GM12891 (cell line): ENCODE results near the gene LGALS9.
"Not testable (repeated sequence)": the region's sequence is repeated elsewhere in the genome, so short reads cannot be mapped to it uniquely, and the experiment has no call there.

Experiments used
- DNase-seq: peaks from one replicate; pipeline ENCODE4 v3.0.0; 2011; ENCODE audit warnings: low spot score; ENCODE audit not compliant: insufficient read length
- FAIRE-seq: peaks from 2 replicates; lab custom pipeline; 2011; peaks lifted over from hg19 to GRCh38; lab: Jason Lieb, UNC
- PAX5 ChIP-seq: IDR thresholded peaks from 2 replicates; pipeline ENCODE4 v1.6.1; 2011; ENCODE audit warnings: low read length, moderate library complexity, mild to moderate bottlenecking; ENCODE audit not compliant: insufficient read depth, severe bottlenecking
- POLR2A ChIP-seq: IDR thresholded peaks from 2 replicates; pipeline ENCODE4 v1.6.1; 2011; ENCODE audit warnings: low read depth, low read length, control low read depth
- POLR2AphosphoS5 ChIP-seq: IDR thresholded peaks from 2 replicates; pipeline ENCODE4 v1.6.1; 2011; ENCODE audit warnings: low read depth, low read length, control low read depth
- POU2F2 ChIP-seq: IDR thresholded peaks from 2 replicates; pipeline ENCODE4 v1.6.1; 2011; ENCODE audit warnings: low read depth, mild to moderate bottlenecking, control low read depth, low read length, moderate library complexity
- SPI1 ChIP-seq: IDR thresholded peaks from 2 replicates; pipeline ENCODE4 v1.6.1; 2011; ENCODE audit warnings: low read depth, low read length, control low read depth
- TAF1 ChIP-seq: IDR thresholded peaks from 2 replicates; pipeline ENCODE4 v1.6.1; 2011; ENCODE audit warnings: low read depth, low read length, control low read depth

LGALS9 gene

GRCh38 chr17:27627514-27627913 lies 3.5 kb upstream of the LGALS9 start:
- FAIRE-seq: no peak
- no peak for TF ChIP-seq POU2F2
- no peak for TF ChIP-seq SPI1
- TF ChIP-seq POLR2AphosphoS5: no peak
- TF ChIP-seq POLR2A: no peak
- no peak for DNase-seq

- TF ChIP-seq PAX5: no peak
- no peak for TF ChIP-seq POLR2AphosphoS5
- no peak for TF ChIP-seq SPI1
- TF ChIP-seq POLR2A: no peak
- TF ChIP-seq POU2F2: no peak
- TF ChIP-seq TAF1: no peak
- FAIRE-seq: no peak
- no peak for DNase-seq
Measured at GRCh38 chr17:27628376-27628775, 2.6 kb upstream of the LGALS9 start.

DNA sequence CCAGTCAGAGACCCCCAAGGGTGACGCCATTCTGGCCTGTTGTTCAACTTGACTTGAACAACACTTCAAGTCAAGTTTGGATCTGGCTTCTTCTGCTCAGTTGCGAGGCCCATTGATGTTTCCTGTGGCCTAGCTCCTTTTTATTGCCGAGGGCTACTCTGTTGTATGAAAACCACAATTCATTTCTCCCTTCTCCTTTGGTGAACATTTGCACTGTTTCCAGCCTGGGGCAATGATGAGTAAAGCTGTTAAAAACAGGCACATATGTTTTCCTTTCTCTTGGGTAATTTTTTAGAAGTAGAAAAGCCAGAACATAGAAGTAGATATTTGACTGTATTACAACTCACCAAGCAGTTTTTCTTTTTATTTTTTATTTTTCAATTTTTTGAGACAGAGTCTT lies 1.7 kb upstream of the LGALS9 start:
- FAIRE-seq, DNase-seq: not testable (repeated sequence)

GRCh38 chr17:27631411-27631760 lies 398 bp downstream of the LGALS9 start:
- DNase-seq: no peak
- FAIRE-seq: peak; percentile 67
- TF ChIP-seq POU2F2 (no peak), PAX5 (no peak), POLR2AphosphoS5 (peak; percentile 5; the same call in 1 of the 2 replicates)

DNA sequence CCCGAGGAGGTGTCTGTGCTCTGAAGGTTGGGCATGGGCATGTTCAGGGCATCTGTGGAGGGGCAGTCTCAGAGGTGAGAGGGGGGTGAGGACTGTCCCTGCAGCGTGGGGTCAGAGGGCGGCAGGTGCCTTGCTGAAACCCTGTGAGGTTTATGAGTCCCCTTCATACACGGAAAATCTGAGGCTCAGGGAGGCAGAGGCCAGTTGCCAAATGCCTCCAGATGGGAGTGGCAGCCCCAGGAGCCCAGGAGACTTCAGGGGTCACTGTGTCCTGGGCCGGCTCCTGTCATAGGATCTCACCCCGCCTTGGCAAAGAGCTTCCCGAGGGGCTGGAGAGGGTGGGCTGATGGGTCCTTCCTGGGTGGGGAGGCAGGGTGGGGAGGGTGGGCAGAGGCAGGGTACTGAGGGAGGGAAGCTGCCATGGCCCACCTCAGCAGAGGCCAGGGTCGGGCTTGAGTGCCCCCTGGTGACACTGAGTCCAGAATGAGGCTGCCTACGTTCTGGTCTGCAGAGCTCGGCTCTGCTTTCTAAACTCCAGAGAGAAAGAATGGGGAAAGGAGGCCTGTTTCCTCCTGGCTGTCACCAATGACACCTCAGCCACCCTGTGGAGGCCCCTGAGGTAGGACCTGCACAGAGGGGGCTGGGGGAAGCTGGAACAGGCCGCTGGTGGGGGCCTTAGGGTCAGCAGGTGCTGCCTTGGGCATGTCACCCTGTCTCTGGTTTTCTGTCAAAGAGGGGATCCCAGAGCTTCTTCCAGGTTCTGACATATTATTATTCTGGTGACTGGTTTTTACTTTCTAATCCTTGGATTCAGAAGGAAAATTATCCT lies 1.1 kb downstream of the LGALS9 start:
- no peak for DNase-seq
- TF ChIP-seq TAF1 (no peak), POLR2A (no peak), POU2F2 (no peak)
- FAIRE-seq: no peak

- FAIRE-seq, DNase-seq: not testable (repeated sequence)
Measured at GRCh38 chr17:27632766-27633165, 1.8 kb downstream of the LGALS9 start.

DNA sequence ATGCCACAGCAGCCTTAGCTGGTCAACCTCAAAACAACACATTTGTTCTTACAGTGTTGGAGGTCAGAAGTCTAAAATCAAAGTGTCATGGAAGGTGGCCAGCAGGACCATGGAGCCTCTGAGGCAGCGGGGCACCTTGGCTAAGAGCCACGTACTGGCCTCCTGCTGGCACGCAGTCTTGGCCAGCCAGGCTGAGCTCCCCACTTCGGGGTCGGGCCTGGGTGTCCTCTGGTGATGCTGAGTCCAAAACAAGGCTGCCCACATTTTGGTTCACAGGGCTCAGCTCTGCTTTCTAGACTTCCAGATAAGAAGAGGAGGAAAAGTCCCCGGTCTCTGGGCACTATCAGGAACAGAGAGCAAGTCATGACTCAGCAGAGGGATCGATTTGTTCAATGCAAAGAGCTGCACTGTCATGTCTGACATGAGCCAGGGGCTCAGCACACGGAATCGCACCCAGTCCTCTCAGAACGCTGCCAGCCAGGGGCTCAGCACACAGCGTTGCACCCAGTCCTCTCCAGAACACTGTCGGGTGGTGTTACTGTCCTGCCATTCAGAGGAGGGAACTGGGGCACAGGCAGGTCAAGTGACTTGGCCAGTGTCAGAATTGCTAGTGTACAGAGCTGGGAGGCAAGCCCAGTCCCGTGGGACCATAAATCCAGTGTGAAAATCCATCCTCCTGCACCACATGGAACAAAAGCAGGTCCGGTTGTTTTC lies 2.5 kb downstream of the LGALS9 start:
- TF ChIP-seq TAF1 (no peak), PAX5 (no peak), POLR2A (no peak), POLR2AphosphoS5 (no peak), POU2F2 (no peak), SPI1 (no peak)

DNA sequence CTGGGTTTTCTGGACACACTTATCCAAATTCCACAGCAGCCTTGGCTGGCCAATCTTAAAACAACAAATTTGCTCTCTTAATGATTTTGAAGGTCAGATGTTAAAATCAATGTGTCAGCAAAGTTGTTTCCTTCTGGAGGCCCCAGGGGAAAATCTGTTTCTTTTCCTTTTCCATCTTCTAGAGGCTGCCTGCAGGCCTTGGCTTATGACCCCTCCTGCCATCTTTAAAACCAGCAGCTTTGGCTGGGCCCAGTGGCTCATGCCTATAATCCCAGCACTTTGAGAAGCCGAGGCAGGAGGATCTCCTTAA lies 3.0 kb downstream of the LGALS9 start:
- TF ChIP-seq SPI1 (no peak), TAF1 (no peak), POU2F2 (no peak), PAX5 (no peak), POLR2A (no peak), POLR2AphosphoS5 (no peak)
- no peak for FAIRE-seq
- DNase-seq: no peak

More for the DNA sequence above, 2.5 kb downstream of the LGALS9 start:
- DNase-seq (no peak), FAIRE-seq (no peak)

GRCh38 chr17:27634776-27635175 lies 3.8 kb downstream of the LGALS9 start:
- no peak for DNase-seq
- FAIRE-seq: no peak
- TF ChIP-seq POU2F2 (no peak), SPI1 (peak; percentile 7; the same call in 1 of the 2 replicates)

GRCh38 chr17:27635275-27635823 lies 4.4 kb downstream of the LGALS9 start:
- TF ChIP-seq TAF1: no peak
- TF ChIP-seq SPI1: peak; percentile 84
- DNase-seq (no peak), FAIRE-seq (no peak)

GRCh38 chr17:27636005-27636520 lies 5.1 kb downstream of the LGALS9 start:
- not testable (repeated sequence) for FAIRE-seq, DNase-seq

DNA sequence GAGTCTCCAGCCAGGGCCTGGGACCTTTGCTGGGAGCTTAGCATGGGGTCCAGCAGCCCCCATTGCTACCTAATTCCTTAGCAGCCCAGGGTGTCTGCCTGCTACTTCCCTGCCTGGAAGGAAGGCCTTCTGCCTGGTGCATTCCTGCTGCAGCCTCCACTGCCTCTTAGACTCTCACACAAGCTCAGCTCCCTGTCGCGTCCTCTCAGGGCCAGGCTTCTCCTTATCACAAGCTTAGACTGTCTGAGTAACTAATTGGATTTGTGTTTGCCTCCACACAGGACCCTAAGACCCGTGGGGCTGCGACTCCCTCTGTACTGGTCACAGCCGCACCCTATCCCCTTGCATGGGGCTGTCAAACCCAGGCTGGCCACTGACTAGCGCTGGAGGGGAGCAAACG lies 6.8 kb downstream of the LGALS9 start:
- not testable (repeated sequence) for FAIRE-seq, DNase-seq

DNA sequence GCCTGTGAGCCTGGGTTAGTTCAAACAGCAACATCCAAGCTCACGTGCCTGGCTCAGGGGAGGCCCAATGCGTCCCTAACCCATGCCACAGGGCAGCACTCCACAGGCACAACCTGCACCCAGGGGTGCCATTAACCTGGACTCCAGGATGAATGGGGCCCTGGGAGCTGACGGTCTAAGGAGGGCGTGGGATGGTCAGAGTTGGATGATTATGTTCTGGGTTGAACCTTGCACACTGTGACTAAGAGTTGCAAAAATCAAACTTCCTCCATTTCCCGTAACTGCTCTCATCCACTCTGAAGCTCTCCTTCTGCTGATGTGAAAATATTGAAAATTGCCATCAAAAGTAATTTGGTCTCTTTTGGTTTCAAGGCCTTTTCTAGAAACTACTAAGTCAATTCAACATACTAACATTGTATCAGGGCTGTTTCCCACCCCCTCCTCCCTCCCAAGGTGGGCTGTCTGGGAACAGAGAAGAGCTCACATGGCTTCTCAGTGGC lies 7.5 kb downstream of the LGALS9 start:
- FAIRE-seq: peak; percentile 13

More for the DNA sequence above, 7.5 kb downstream of the LGALS9 start:
- DNase-seq: not testable (repeated sequence)
